Endothelial cell of umbilical vein (primary cell): ENCODE measurements around the gene CELSR3. TPM values are rescaled to one million over a fixed set of nuclear protein-coding genes. Genes with fewer than 3 reads are reported as not detected.

ENCODE experiments used
- BruUV-seq: library from RNA; stranded (reverse); fragments of 400-500 nt; replicated peaks from 2 replicates; lab custom pipeline; 2021; lab: Mats Ljungman, UMichigan
- CTCF ChIA-PET: fragments of 300-600, 350-600 bp; sonication (Branson Sonifier 250); formaldehyde crosslinking; loops from one replicate; lab custom pipeline; 2021; ENCODE audit warnings: antibody characterized with exemption, inconsistent platforms; lab: Charles Lee
- POLR2A ChIA-PET: fragments of 300-600, 350-600 bp; sonication (Branson Sonifier 250); formaldehyde crosslinking; loops from one replicate; lab custom pipeline; 2021; ENCODE audit warnings: antibody characterized with exemption, inconsistent platforms; lab: Charles Lee
- DNase-seq: peaks from one replicate; pipeline ENCODE4 v3.0.0-alpha.2; 2011; ENCODE audit warnings: low read depth, low spot score
- FAIRE-seq: peaks from 2 replicates; lab custom pipeline; 2011; peaks lifted over from hg19 to GRCh38; lab: Jason Lieb, UNC
- H2AFZ ChIP-seq: 2 replicates; pipeline ENCODE4 v1.6.0; 2012; ENCODE audit warnings: low read depth, low read length, control low read depth, inconsistent platforms
- H3K27ac ChIP-seq: 2 replicates; pipeline ENCODE4 v1.5.1; 2011; ENCODE audit warnings: low read depth, mild to moderate bottlenecking, control low read depth, low read length, moderate library complexity; ENCODE audit not compliant: insufficient read depth
- H3K27me3 ChIP-seq, 2 experiments: 2 replicates each; pipeline versions ENCODE4 v1.6.0 to v1.6.1; 2011; ENCODE audit warnings: low read length in 2 of 2, mixed read lengths in 1 of 2; ENCODE audit not compliant: control insufficient read depth in 2 of 2, insufficient read depth in 2 of 2
- H3K36me3 ChIP-seq, 2 experiments: 2 replicates in 1 of 2; 3 replicates in 1 of 2; pipeline ENCODE4 v1.5.1; 2011; ENCODE audit warnings: low read length in 2 of 2, mild to moderate bottlenecking in 1 of 2, moderate library complexity in 1 of 2; ENCODE audit not compliant: control insufficient read depth in 2 of 2, insufficient read depth in 2 of 2; ENCODE audit errors: extremely low read depth in 1 of 2
- H3K4me1 ChIP-seq: 3 replicates; pipeline ENCODE4 v1.5.1; 2011; ENCODE audit warnings: mild to moderate bottlenecking, low read length; ENCODE audit not compliant: control insufficient read depth, insufficient read depth; ENCODE audit errors: extremely low read depth
- H3K4me2 ChIP-seq: 2 replicates; pipeline ENCODE4 v1.6.1; 2011; ENCODE audit warnings: low read length, control low read depth, mixed read lengths; ENCODE audit not compliant: insufficient read depth
- H3K4me3 ChIP-seq, 3 experiments: fragments of 200-600 bp in 1 of 3; sonication (generic), shearing (Covaris generic) in 1 of 3; replicated peaks in 1 of 3; 2 replicates each; pipeline ENCODE4 v1.5.1; 2011 to 2016; ENCODE audit warnings: control low read depth in 3 of 3, low read length in 3 of 3, mild to moderate bottlenecking in 2 of 3, inconsistent platforms in 1 of 3, low read depth in 1 of 3, moderate library complexity in 1 of 3; ENCODE audit not compliant: insufficient read depth in 1 of 3
- H3K79me2 ChIP-seq: 2 replicates; pipeline ENCODE4 v1.6.0; 2012; ENCODE audit warnings: low read length, inconsistent platforms; ENCODE audit not compliant: control insufficient read depth, insufficient read depth
- H3K9ac ChIP-seq: replicated peaks from 2 replicates; pipeline ENCODE3; 2011; ENCODE audit warnings: low read length, control low read depth; ENCODE audit not compliant: insufficient read depth; ENCODE audit errors: extremely low read depth
- H3K9me1 ChIP-seq: replicated peaks from 3 replicates; pipeline ENCODE4 v1.6.0; 2011; ENCODE audit warnings: mild to moderate bottlenecking, low read length; ENCODE audit not compliant: control insufficient read depth, insufficient read depth; ENCODE audit errors: extremely low read depth
- H3K9me3 ChIP-seq: replicated peaks from 2 replicates; pipeline ENCODE4 v1.5.1; 2012; ENCODE audit warnings: low read length, inconsistent platforms; ENCODE audit not compliant: control insufficient read depth, insufficient read depth
- H4K20me1 ChIP-seq: replicated peaks from 2 replicates; pipeline ENCODE3; 2011; ENCODE audit warnings: mild to moderate bottlenecking, low read length; ENCODE audit not compliant: control insufficient read depth, insufficient read depth; ENCODE audit errors: extremely low read depth
- FOS ChIP-seq: IDR thresholded peaks from 2 replicates; pipeline ENCODE4 v1.6.1; 2011; ENCODE audit warnings: mild to moderate bottlenecking, low read length, moderate library complexity, borderline replicate concordance; ENCODE audit not compliant: insufficient read depth
- GATA2 ChIP-seq: IDR thresholded peaks from 2 replicates; pipeline ENCODE4 v1.7.0; 2011; ENCODE audit warnings: low read depth, mild to moderate bottlenecking, moderate library complexity, mixed read lengths, low read length; ENCODE audit not compliant: insufficient read length, insufficient read depth
- POLR2A ChIP-seq: IDR thresholded peaks from 2 replicates; pipeline ENCODE4 v1.6.1; 2012; ENCODE audit warnings: low read depth, mild to moderate bottlenecking, control low read depth, low read length
- POLR2AphosphoS5 ChIP-seq: IDR thresholded peaks from 2 replicates; pipeline ENCODE4 v1.6.1; 2012; ENCODE audit warnings: low read depth, mild to moderate bottlenecking, control low read depth, low read length, moderate library complexity; ENCODE audit not compliant: insufficient read depth
- dilution Hi-C: fragments of 300-500 bp; cut with MboI; formaldehyde crosslinking; loops from one replicate; pipeline ENCODE4 v1.15.0; 2019; ENCODE audit warnings: low sequenced_read_pairs; ENCODE audit not compliant: extremely low pct_ligation_motif_present
- intact Hi-C: fragments of 100-400 bp; cut with micrococcal nuclease; formaldehyde crosslinking; loops from one replicate; pipeline ENCODE4 v1.10.0; 2022
- polyA plus RNA-seq, 4 experiments: library from polyadenylated mRNA; depleted of rRNA in 3 of 4; stranded (reverse) in 3 of 4; unstranded in 1 of 4; fragments of >200 nt; gene quantifications; 2 replicates each; pipeline versions ENCODE4 v1.2.1 to v1.2.3, GENCODE V29; 2011 to 2012; ENCODE audit warnings: missing spikeins in 1 of 4
- total RNA-seq: library from RNA; stranded (reverse); gene quantifications from 2 replicates; pipeline ENCODE4 v1.2.3, GENCODE V29; 2021
- TF ChIP-seq, protein P1 (sequence below): IDR thresholded peaks from 2 replicates; pipeline ENCODE4 v1.6.1; 2011; ENCODE audit not compliant: insufficient read depth, insufficient read length
- TF ChIP-seq, protein P2 (sequence below), 2 donors: IDR thresholded peaks; 1 replicate in 1 of 2; 2 replicates in 1 of 2; pipeline ENCODE4 v1.5.1; 2011; ENCODE audit warnings: low read length in 2 of 2, mild to moderate bottlenecking in 2 of 2, moderate library complexity in 2 of 2, control low read depth in 1 of 2, inconsistent platforms in 1 of 2, low read depth in 1 of 2; ENCODE audit not compliant: insufficient read depth in 1 of 2; ENCODE audit errors: extremely low read depth in 1 of 2

CELSR3 gene
- total and polyA plus RNA-seq, 2 donors (not counting 3 experiments of a cell fraction or from before 2014, with no cell fraction given), result 0.25 to 0.71 TPM

DNA sequence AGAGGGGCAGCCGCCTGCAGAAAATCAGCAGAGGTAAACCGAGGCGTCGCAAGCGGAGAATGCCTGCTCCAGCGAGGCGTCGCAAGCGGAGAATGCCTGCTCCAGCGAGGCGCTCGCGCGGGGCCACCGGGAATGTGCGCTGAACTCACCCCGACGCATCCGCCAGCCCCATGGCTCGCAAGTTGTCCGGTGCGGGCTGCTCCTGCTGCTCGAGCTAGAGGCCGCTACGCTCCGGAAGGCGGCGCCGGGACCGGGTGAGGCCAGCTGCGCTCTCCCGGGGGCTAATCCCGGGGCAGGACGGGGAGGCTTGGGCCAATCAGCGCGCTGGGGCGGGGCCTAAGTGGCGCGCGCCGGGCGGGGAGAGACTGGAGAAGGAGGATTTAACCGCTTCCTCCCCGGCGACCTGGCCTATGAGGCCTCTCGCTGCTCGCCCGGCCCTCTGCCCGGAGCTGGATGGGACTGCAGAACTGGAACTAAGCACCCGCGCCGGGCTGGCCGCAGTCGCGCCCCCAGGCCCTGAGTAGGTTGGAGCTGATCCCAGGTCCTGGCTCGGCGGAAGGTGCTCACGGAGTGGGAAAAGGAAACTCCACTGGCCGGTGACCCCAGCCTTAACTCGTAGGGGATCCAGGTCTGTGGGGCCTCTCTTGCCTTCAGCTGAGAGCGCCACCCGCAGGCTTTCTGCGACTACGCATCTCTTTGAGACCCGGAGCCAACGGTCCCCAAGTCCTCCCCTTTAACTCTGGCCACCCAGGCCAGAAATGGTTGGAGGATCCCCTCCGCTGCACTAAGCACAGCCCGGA, 27.3 kb downstream of the CELSR3 start, which contains the start of gene SLC26A6:
Gene SLC26A6 (minus strand): TSS at position 240 of the 800 bp plus-strand sequence. CDS start 68 bp downstream, at position 172.
- no peaks in the 10 kb centered on the region for H3K27me3 ChIP-seq
- H3K4me2 ChIP-seq, result peak within 1 kb of the TSS; percentile 83
- dilution Hi-C loops, result no loop called here
- peak; percentile 99 for FAIRE-seq
- peaks cover 0 to 15% of the 10 kb centered on the region in 2 experiments for H3K36me3 ChIP-seq
- DNase-seq, result peak; percentile 98
- H3K9me1 ChIP-seq, result no peaks in the 10 kb centered on the region
- no peaks in the 10 kb centered on the region for H3K79me2 ChIP-seq
- H3K4me1 ChIP-seq, result peaks cover 17% of the 10 kb centered on the region
- peak within 1 kb of the TSS; percentile 84 for H2AFZ ChIP-seq
- intact Hi-C loops, result loop anchor here (1.0 to 2.0 kb wide), 8 partner anchors 21 to 447 kb away; partner anchors contain the start of genes CDC25A, IP6K2 and UQCRC1
- H3K27ac ChIP-seq, result peak within 1 kb of the TSS; percentile 32
- H3K4me3 ChIP-seq, result peak within 1 kb of the TSS; percentile 70 to 93 (median 76)
- no peaks in the 10 kb centered on the region for H4K20me1 ChIP-seq
- no TSS peak for BruUV-seq
- H3K9me3 ChIP-seq, result no peaks in the 10 kb centered on the region
- CTCF ChIA-PET, result interaction anchor here (0.7 to 4.5 kb wide), 21 partner anchors 11 to 235 kb away, joined by 3 to 32 read pairs (median 5); partner anchors contain the start of genes CELSR3, PFKFB4 and UQCRC1
- H3K9ac ChIP-seq, result peak within 1 kb of the TSS; percentile 57
- TF ChIP-seq POLR2A (peak; percentile 73), POLR2AphosphoS5 (peak; percentile 76), FOS (no peak), GATA2 (no peak)
- TF ChIP-seq, protein P1, sequence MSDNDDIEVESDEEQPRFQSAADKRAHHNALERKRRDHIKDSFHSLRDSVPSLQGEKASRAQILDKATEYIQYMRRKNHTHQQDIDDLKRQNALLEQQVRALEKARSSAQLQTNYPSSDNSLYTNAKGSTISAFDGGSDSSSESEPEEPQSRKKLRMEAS, result peak; percentile 3
- TF ChIP-seq, protein P2, sequence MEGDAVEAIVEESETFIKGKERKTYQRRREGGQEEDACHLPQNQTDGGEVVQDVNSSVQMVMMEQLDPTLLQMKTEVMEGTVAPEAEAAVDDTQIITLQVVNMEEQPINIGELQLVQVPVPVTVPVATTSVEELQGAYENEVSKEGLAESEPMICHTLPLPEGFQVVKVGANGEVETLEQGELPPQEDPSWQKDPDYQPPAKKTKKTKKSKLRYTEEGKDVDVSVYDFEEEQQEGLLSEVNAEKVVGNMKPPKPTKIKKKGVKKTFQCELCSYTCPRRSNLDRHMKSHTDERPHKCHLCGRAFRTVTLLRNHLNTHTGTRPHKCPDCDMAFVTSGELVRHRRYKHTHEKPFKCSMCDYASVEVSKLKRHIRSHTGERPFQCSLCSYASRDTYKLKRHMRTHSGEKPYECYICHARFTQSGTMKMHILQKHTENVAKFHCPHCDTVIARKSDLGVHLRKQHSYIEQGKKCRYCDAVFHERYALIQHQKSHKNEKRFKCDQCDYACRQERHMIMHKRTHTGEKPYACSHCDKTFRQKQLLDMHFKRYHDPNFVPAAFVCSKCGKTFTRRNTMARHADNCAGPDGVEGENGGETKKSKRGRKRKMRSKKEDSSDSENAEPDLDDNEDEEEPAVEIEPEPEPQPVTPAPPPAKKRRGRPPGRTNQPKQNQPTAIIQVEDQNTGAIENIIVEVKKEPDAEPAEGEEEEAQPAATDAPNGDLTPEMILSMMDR (IDR thresholded peaks at IDR 0.05; ENCODE audit: extremely low read depth in 1 of 2, insufficient read depth in 1 of 2, low read depth in 1 of 2, low read length in 2 of 2), result peak; percentile 62 to 76
- POLR2A ChIA-PET, result interaction anchor here (1.1 kb wide), 1 partner anchor 20 kb away, joined by 6 read pairs; no protein-coding TSS in a partner anchor
